CD14-positive monocyte (primary cell): ENCODE measurements around the gene CCBE1. TPM values are rescaled to one million over a fixed set of nuclear protein-coding genes. Genes with fewer than 3 reads are reported as not detected.

Experiments used
- DNase-seq, 3 donors: peaks; one replicate each; pipeline ENCODE4 v3.0.0-alpha.2; 2011 to 2022
- H2AFZ ChIP-seq: 2 replicates; pipeline ENCODE4 v1.6.0; 2012; ENCODE audit warnings: mild to moderate bottlenecking, low read depth, low read length, inconsistent platforms; ENCODE audit not compliant: insufficient read depth, poor library complexity, severe bottlenecking
- H3K27ac ChIP-seq, 2 donors: 1 replicate in 1 of 2; 2 replicates in 1 of 2; pipeline ENCODE4 v1.5.1; 2012 to 2013; ENCODE audit warnings: low read length in 2 of 2, control low read depth in 1 of 2, inconsistent platforms in 1 of 2, low read depth in 1 of 2, mild to moderate bottlenecking in 1 of 2
- H3K27me3 ChIP-seq, 2 donors: one replicate each; pipeline versions ENCODE4 v1.6.0 to v1.6.1; 2011 to 2013; ENCODE audit warnings: low read length in 2 of 2; ENCODE audit not compliant: control insufficient read depth in 2 of 2, insufficient read depth in 2 of 2
- H3K36me3 ChIP-seq, 2 donors: replicated peaks in 1 of 2; 1 replicate in 1 of 2; 2 replicates in 1 of 2; pipeline versions ENCODE4 v1.5.1 to v1.6.1; 2012 to 2013; ENCODE audit warnings: low read length in 2 of 2, control low read depth in 1 of 2, inconsistent platforms in 1 of 2, mild to moderate bottlenecking in 1 of 2; ENCODE audit not compliant: insufficient read depth in 2 of 2, control insufficient read depth in 1 of 2
- H3K4me1 ChIP-seq, 2 donors: 1 replicate in 1 of 2; 2 replicates in 1 of 2; pipeline versions ENCODE4 v1.5.1 to v1.6.1; 2012 to 2013; ENCODE audit warnings: low read length in 2 of 2, control low read depth in 1 of 2, inconsistent platforms in 1 of 2, mild to moderate bottlenecking in 1 of 2, moderate library complexity in 1 of 2; ENCODE audit not compliant: insufficient read depth in 2 of 2, control insufficient read depth in 1 of 2
- H3K4me2 ChIP-seq: replicated peaks from 2 replicates; pipeline ENCODE3; 2012; ENCODE audit warnings: low read length, moderate library complexity, mild to moderate bottlenecking; ENCODE audit not compliant: poor library complexity, severe bottlenecking; ENCODE audit errors: extremely low read depth
- H3K4me3 ChIP-seq, 3 experiments: fragments of 200-600 bp in 1 of 3; sonication (generic) in 1 of 3; replicated peaks in 1 of 3; 1 replicate in 2 of 3; 2 replicates in 1 of 3; pipeline ENCODE4 v1.5.1; 2011 to 2013; ENCODE audit warnings: low read length in 3 of 3, mild to moderate bottlenecking in 3 of 3, control low read depth in 2 of 3, low read depth in 2 of 3, inconsistent platforms in 1 of 3, moderate library complexity in 1 of 3
- H3K79me2 ChIP-seq: 2 replicates; pipeline ENCODE4 v1.6.0; 2012; ENCODE audit warnings: mild to moderate bottlenecking, control low read depth, inconsistent platforms, low read length, moderate library complexity; ENCODE audit not compliant: insufficient read depth
- H3K9ac ChIP-seq: 2 replicates; pipeline ENCODE4 v1.6.0; 2017; ENCODE audit warnings: low read length, mild to moderate bottlenecking; ENCODE audit not compliant: insufficient read depth, poor library complexity, severe bottlenecking
- H3K9me3 ChIP-seq, 2 donors: replicated peaks in 1 of 2; 1 replicate in 1 of 2; 2 replicates in 1 of 2; pipeline versions ENCODE4 v1.5.1 to v1.6.1; 2012 to 2013; ENCODE audit warnings: low read length in 2 of 2, control low read depth in 1 of 2; ENCODE audit not compliant: control insufficient read depth in 1 of 2, insufficient read depth in 1 of 2
- H4K20me1 ChIP-seq: 2 replicates; pipeline ENCODE4 v1.6.0; 2012; ENCODE audit warnings: mild to moderate bottlenecking, low read length, control low read depth, moderate library complexity; ENCODE audit not compliant: insufficient read depth
- H3K27ac Mint-ChIP-seq, 7 donors: one replicate each; pipeline ENCODE4 v1.8.0; 2020; ENCODE audit warnings: mild to moderate bottlenecking in 7 of 7, mixed read lengths in 7 of 7, moderate library complexity in 6 of 7, inconsistent platforms in 2 of 7
- H3K27me3 Mint-ChIP-seq, 3 donors: one replicate each; pipeline ENCODE4 v1.8.0; 2021 to 2022; ENCODE audit warnings: low read depth in 3 of 3, mild to moderate bottlenecking in 3 of 3, mixed read lengths in 3 of 3, moderate library complexity in 3 of 3, inconsistent platforms in 1 of 3
- H3K36me3 Mint-ChIP-seq, 2 donors: one replicate each; pipeline ENCODE4 v1.8.0; 2020; ENCODE audit warnings: mixed read lengths in 2 of 2, inconsistent platforms in 1 of 2, mild to moderate bottlenecking in 1 of 2
- H3K4me1 Mint-ChIP-seq: one replicate; pipeline ENCODE4 v1.8.0; 2020; ENCODE audit warnings: mild to moderate bottlenecking, mixed read lengths
- H3K4me3 Mint-ChIP-seq, 2 donors: one replicate each; pipeline ENCODE4 v1.8.0; 2020; ENCODE audit warnings: mild to moderate bottlenecking in 2 of 2, mixed read lengths in 2 of 2, moderate library complexity in 1 of 2
- H3K9me3 Mint-ChIP-seq, 7 donors: one replicate each; pipeline ENCODE4 v1.8.0; 2020 to 2022; ENCODE audit warnings: mixed read lengths in 7 of 7, mild to moderate bottlenecking in 6 of 7, moderate library complexity in 6 of 7, inconsistent platforms in 2 of 7
- CTCF ChIP-seq: fragments of 200-600 bp; IDR thresholded peaks from one replicate; pipeline ENCODE4 v1.8.0; 2022; ENCODE audit warnings: antibody characterized with exemption, mild to moderate bottlenecking
- WGBS: methylation state at CpG from one replicate; pipeline ENCODE4 v1.1.5; 2013; ENCODE audit warnings: missing lambda C conversion rate; ENCODE audit not compliant: insufficient coverage; 5-methylcytosine and 5-hydroxymethylcytosine counted together
- intact Hi-C, 2 donors: fragments of 100-400 bp; cut with micrococcal nuclease; formaldehyde crosslinking; loops; one replicate each; pipeline versions ENCODE4 v1.15.0 to v1.15.1; 2023
- polyA plus RNA-seq, 3 donors: library from polyadenylated mRNA; depleted of rRNA in 1 of 3; unstranded in 2 of 3; stranded (reverse) in 1 of 3; fragments of 300-500 nt in 2 of 3; fragments of >200 nt in 1 of 3; fragmentation: Illumina TruSeq in 2 of 3; gene quantifications; 1 replicate in 2 of 3; 2 replicates in 1 of 3; pipeline ENCODE4 v1.2.3, GENCODE V29; 2012 to 2021

The CCBE1 gene
- polyA plus RNA-seq, 3 donors, result not detected

GRCh38 chr18:59609654-59610053 is 87.6 kb downstream of the CCBE1 start:
- no peak overlapping the region for H3K27ac Mint-ChIP-seq
- H3K27me3 ChIP-seq, result no peaks in the 10 kb centered on the region
- H3K27me3 Mint-ChIP-seq, result peaks cover 0 to 2% (median 0%) of the 10 kb centered on the region in 3 donors
- H3K9me3 ChIP-seq, result no peaks in the 10 kb centered on the region
- no peak overlapping the region for H3K9ac ChIP-seq
- no peaks in the 10 kb centered on the region for H3K4me1 ChIP-seq
- H2AFZ ChIP-seq, result no peak overlapping the region
- no peak overlapping the region for H3K4me3 Mint-ChIP-seq
- H4K20me1 ChIP-seq, result no peaks in the 10 kb centered on the region
- TF ChIP-seq CTCF, result no peak
- intact Hi-C loops, result no loop called here
- H3K79me2 ChIP-seq, result no peaks in the 10 kb centered on the region
- no peak overlapping the region for H3K4me3 ChIP-seq
- DNase-seq, result no peak
- no peak overlapping the region for H3K4me2 ChIP-seq
- H3K36me3 Mint-ChIP-seq, result no peaks in the 10 kb centered on the region
- no peaks in the 10 kb centered on the region for H3K36me3 ChIP-seq
- H3K9me3 Mint-ChIP-seq, result peaks cover 0 to 2% (median 0%) of the 10 kb centered on the region in 7 donors
- no peak overlapping the region for H3K27ac ChIP-seq
- H3K4me1 Mint-ChIP-seq, result no peaks in the 10 kb centered on the region

DNA sequence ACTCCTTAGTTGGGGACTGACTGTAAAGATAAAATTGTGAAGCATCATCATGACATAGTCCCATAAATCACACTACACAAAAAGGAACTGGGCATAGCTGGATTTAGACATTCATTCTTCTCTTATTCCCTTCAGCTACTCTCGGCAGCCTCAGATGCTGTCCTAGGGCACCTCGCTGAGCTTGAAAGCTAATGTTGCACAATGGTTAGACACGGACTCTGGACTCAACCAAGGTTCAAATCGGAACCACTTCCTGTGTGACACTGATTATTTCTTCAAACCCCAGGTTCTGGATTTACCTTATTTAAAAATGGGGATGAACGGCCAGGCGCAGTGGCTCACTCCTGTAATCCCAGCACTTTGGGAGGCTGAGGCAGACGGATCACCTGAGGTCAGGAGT is 89.8 kb downstream of the CCBE1 start:
- no peaks in the 10 kb centered on the region for H3K27me3 Mint-ChIP-seq
- no peaks in the 10 kb centered on the region for H3K4me1 Mint-ChIP-seq
- Histone ChIP-seq H3K79me2 (no peaks in the 10 kb centered on the region), H3K4me3 (no peak overlapping the region), H3K4me1 (no peaks in the 10 kb centered on the region), H4K20me1 (no peaks in the 10 kb centered on the region), H3K9ac (no peak overlapping the region), H3K27me3 (no peaks in the 10 kb centered on the region), H3K4me2 (no peak overlapping the region), H2AFZ (no peak overlapping the region), H3K9me3 (no peaks in the 10 kb centered on the region), H3K36me3 (no peaks in the 10 kb centered on the region), H3K27ac (no peak overlapping the region)
- intact Hi-C loops, result no loop called here
- DNase-seq, result no peak
- H3K27ac Mint-ChIP-seq, result no peak overlapping the region
- H3K36me3 Mint-ChIP-seq, result no peaks in the 10 kb centered on the region
- 87% methylated on average over 5 of the region's 7 CpGs for WGBS
- H3K4me3 Mint-ChIP-seq, result no peak overlapping the region
- no peak for TF ChIP-seq CTCF
- H3K9me3 Mint-ChIP-seq, result peaks cover 0 to 2% (median 0%) of the 10 kb centered on the region in 7 donors
